ENCODE measurements around the gene PCYT2.

GRCh38 chr17:81911969-81912368 is 770 bp upstream of the PCYT2 start:
- TF ChIP-seq SREBF1 (IDR thresholded peaks at IDR 0.05; ENCODE audit: low read length) (no peak), ZNF687 (IDR thresholded peaks at IDR 0.05) (no peak), ELK1 (IDR thresholded peaks at IDR 0.05; ENCODE audit: low read depth, low read length) (no peak), TCF12 (IDR thresholded peaks at IDR 0.05; ENCODE audit: low read depth, low read length) (no peak), HDGF (IDR thresholded peaks at IDR 0.05) (no peak), HDAC2 (IDR thresholded peaks at IDR 0.05) (no peak), MEF2A (IDR thresholded peaks at IDR 0.05; ENCODE audit: insufficient read depth, low read depth, low read length) (no peak)
- TF ChIP-seq, protein P1, sequence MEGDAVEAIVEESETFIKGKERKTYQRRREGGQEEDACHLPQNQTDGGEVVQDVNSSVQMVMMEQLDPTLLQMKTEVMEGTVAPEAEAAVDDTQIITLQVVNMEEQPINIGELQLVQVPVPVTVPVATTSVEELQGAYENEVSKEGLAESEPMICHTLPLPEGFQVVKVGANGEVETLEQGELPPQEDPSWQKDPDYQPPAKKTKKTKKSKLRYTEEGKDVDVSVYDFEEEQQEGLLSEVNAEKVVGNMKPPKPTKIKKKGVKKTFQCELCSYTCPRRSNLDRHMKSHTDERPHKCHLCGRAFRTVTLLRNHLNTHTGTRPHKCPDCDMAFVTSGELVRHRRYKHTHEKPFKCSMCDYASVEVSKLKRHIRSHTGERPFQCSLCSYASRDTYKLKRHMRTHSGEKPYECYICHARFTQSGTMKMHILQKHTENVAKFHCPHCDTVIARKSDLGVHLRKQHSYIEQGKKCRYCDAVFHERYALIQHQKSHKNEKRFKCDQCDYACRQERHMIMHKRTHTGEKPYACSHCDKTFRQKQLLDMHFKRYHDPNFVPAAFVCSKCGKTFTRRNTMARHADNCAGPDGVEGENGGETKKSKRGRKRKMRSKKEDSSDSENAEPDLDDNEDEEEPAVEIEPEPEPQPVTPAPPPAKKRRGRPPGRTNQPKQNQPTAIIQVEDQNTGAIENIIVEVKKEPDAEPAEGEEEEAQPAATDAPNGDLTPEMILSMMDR (IDR thresholded peaks at IDR 0.05 in 2 of 3, conservative IDR thresholded peaks at IDR 0.05 in 1 of 3; ENCODE audit: control insufficient read depth in 2 of 3, extremely low read depth in 1 of 3, insufficient read depth in 1 of 3, low read depth in 3 of 3, low read length in 3 of 3): no peak

Measured in GM12878 (cell line).